NCI-H2107 treated with DMSO at 0.1 percent for 48 hours (cell line): ENCODE data around the gene STK11.

Experiments used
- DNase-seq: peaks from one replicate; lab custom pipeline; 2025; ENCODE audit not compliant: unreplicated experiment; lab: John Stamatoyannopoulos, UW

Gene STK11, protein sequence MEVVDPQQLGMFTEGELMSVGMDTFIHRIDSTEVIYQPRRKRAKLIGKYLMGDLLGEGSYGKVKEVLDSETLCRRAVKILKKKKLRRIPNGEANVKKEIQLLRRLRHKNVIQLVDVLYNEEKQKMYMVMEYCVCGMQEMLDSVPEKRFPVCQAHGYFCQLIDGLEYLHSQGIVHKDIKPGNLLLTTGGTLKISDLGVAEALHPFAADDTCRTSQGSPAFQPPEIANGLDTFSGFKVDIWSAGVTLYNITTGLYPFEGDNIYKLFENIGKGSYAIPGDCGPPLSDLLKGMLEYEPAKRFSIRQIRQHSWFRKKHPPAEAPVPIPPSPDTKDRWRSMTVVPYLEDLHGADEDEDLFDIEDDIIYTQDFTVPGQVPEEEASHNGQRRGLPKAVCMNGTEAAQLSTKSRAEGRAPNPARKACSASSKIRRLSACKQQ

GRCh38 chr19:1205114-1206099, at the start of gene STK11:
Gene STK11 (plus strand): TSS chr19:1205778. CDS start chr19:1206914, 1,136 bp downstream.
- peak; percentile 78 for DNase-seq

GRCh38 chr19:1156305-1156801, 49.2 kb upstream of the STK11 start:
- DNase-seq, result no peak

DNA sequence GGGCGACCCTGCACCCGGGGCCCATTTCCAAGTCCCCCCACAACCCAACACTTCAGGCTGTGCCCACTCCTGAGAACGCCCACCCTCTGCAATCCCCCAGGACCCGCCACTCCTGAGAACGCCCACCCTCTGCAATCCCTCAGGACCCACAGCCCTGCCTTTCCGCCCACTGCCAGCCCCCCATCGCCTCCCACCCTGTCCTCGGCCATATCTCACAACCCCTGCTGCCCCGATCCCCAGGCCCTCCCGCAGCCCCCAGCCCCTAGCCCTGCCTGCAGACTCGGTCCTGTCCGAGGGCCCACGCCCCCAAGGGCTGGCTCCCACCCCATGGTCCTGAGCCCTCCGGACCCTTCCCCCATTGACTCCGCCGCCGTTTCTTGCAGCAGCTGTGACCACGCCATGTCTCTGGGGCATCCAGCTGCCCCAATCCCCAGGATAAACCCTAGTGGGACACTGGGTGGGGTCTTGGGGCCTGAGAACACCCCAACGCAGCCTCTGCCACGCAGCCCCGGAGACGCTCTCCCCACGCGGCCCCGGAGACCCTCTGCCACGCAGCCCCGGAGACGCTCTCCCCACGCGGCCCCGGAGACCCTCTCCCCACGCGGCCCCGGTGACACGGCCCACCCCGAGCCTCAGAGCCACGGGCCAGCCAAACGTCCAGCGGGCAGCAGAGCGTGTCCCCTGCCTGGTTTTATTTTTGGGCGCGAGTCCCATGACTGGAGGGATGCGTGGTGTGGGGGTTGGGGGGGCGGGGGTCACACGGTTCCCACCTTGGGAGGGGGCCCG, 48.6 kb upstream of the STK11 start:
- no peak for DNase-seq

GRCh38 chr19:1157931-1158884, 47.4 kb upstream of the STK11 start:
- DNase-seq, result no peak

DNA sequence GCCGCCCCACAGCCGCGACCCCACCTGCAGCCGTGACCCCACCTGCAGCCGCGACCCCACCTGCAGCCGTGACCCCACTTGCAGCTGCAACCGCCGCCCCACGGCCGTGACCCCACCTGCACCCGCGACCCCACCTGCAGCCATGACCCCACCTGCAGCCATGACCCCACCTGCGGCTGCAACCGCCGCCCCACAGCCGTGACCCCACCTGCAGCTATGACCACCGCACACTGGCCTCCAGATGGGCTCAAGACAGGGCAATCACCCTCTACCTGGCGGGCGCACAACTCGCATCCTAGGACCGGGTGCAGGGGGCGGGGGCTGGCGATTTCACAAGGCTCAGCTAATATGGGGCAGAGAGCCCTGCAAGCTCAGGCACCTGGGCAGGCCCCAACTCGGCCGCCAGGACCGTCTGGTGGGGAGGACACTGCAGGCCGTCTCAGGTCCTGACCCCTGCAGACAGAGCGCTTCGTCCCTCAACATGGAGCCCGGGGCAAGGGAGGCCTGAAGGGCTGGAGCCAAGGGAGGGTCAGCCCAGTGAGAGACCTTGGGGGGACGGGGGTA, 46.6 kb upstream of the STK11 start:
- DNase-seq, result no peak

DNA sequence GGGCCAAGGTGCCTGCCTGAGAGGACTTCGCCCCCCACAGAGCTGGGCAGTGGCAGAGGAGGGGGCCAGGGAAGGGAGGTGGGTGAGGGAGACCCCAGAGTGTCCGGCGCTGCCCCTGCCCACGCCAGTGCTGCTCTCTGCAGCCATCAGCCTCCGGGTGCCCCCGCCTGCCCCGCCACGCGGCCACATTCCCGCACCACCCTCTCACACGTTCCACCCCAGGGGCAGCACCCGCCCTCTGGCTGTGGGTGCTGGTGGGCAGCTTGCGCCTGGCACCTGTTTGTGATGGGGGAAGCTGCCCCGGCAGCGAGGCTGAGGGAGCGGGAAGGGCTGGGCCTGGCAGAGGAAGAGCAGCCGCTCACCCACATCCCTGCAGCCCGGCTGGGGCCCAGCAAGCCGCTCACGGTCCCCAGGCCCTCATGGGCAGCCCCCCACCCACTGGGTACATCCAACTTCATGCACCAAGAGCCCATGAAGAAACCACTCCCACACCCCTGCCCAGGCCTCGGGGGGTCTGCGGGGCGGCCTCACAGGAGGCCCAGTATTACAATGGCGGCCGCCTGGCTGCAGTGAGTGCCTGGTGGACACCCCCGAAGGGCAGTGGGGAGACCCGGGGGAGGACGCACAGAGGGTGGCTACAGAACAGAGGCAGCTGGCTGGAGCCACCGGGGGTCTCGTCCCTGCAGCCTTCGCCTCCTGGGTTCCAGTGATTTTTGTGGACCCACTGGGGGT, 45.5 kb upstream of the STK11 start:
- DNase-seq, result no peak

DNA sequence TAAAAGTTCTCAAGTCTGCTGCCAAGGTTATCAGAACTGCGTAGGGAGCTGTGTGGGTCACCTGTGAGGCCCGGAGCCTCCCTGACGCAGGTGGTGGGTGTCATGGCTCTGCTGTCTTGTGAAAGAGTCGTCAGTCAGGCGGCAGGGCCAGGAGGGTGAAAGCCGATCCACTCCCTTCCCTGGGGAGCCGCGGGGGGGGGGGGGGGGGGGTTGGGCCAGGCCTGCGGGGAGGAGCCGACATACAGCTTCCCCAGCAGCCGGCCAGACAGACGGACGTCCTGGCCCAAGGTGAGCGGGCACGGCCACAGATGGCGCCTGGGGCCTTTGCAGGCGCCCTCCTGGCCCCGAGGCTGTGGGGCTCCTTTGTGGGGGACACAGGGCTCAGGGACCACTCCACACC, 43.9 kb upstream of the STK11 start:
- peak; percentile 56 for DNase-seq

- no peak for DNase-seq
Measured at GRCh38 chr19:1162404-1163282, 42.9 kb upstream of the STK11 start.

GRCh38 chr19:1163283-1163933, 42.2 kb upstream of the STK11 start:
- DNase-seq, result no peak

DNA sequence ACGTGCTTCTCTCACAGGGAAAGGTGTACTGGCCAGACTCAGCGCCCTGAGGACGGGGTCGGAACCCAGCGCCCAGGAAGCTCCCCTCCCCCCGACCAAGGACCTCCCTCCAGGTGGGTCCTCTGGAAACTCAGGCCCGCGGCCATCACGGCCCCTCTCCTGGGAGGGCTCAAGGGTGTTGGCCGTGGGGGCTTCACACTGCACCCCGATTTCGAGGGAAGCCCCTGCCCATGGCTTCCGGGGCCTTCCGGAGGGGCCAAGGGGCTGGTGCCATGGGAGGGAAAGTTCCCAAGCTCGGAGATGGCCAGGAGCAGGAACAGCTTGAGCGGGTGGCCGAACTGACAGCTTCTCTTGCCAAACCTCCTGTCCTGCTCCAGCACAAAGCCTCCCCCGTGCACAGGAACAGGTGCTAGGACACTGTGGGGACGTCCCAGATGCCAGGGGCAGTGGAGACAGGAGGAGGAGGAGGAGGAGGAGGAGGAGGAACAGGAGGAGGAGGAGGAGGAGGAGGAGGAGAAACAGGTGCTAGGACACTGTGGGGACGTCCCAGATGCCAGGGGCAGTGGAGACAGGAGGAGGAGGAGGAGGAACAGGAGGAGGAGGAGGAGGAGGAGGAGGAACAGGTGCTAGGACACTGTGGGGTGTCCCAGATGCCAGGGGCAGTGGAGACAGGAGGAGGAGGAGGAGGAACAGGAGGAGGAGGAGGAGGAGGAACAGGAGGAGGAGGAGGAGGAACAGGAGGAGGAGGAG, 41.5 kb upstream of the STK11 start:
- no peak for DNase-seq

DNA sequence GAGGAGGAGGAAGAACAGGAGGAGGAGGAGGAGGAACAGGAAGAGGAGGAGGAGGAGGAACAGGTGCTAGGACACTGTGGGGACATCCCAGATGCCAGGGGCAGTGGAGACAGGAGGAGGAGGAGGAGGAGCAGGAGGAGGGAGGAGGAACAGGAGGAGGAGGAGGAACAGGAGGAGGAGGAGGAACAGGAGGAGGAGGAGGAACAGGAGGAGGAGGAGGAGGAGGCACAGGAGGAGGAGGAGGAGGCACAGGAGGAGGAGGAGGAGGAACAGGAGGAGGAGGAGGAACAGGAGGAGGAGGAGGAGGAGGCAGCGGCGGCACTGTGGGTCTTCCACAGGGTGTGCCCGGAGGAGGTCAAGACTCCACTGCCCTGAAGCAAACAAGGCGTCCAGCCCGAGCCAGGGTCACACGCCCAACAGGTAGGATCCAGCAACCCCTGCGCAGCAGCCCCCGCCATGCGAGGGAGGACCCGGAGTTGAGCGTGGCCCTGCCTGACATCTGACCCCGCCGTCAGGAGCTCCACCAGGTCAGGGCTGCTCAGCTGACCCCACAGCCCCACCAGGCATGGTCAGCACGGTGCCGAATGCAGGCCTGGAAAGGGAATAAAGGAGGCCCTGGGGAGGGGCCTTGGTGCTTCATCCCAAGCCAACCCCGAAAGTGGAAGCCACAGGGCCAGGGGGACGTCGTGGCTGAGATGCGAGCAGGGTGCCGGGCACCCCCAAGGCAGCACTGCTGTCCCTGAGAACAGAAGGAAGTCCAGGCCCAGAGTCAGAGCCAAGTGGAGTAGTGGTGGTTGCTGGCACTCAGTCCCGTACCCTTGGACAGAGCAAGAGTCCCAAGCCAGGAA, 40.7 kb upstream of the STK11 start:
- DNase-seq, result no peak

DNA sequence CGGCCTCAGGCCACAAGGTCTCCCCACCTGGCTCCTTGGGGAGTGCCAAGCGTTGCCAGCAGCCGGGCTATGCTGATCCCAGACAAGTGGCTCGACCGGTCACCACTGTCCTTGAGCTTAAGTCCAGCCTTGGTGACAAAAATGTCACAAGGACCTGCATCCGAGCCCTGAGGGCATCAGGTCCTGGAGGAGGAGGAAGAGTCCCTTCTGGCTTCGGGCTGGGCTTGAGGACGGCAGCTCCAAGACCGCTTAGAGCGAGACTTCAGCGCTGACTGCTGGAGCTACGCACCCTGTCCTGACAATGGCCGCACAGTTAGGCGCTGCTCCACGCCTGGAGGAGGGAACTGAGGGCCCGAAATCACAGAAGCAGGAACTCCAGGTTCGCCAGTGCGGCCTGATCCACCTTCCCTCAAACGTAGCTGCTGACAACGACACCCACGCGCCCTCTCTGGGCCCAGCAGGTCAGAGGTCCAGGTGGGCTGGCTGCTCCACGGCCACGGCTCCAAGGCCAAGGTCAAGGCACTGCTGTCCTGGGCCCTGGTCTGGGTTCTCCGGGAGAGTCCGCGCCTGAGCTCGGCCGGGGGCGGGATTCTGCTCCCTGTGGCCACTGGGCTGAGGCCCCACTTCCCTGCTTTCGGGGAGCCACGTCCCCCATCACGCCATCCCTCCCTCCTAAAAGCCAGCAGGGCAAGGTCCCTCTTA, 38.6 kb upstream of the STK11 start:
- DNase-seq, result no peak

DNA sequence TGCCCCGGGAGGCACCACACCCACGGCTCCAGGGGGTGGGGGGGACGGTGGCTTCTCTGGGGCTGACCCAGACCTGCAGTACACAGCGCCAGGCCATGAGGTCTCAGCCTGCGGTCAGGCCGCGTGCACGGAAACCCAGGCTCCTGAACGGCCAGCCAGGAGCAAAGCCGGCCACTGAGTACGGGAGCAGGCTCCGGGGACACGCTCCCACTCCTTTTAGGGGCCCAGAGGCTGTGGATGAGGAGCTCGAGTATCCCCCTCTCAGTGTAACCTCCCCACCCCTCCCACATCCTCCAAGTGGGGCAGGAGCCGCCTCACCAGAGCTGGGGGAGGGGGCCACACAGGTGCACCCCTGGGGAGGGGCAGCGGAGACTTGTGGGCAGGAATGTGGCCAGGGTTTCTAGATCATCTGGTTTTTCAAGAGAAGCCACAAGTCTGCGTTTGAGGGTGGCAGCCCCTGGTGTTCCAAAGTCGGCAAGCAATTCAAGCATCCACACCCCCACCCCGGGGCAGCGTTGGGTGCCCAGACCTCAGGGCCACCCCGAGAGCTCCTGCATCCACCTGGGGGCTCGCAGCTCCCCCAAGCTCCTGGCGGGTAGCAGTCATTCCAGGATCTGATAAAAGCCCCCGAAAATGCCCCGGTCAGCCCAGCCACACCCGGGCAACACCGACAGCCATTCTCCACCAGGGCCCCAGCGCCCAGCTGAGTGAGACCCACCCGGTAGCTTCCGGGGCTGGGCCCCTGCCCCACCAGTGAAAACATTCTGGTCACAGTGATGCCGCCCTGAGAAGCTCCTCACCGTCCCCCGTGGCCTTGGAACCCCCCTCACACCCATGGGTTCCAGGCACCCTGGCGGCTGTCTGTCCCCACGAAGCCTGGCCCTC, 37.6 kb upstream of the STK11 start:
- no peak for DNase-seq
